Activated naive CD4-positive, alpha-beta T cell treated with anti-CD3 and anti-CD28 coated beads, Interleukin-2, amount 50 U/mL, for 16 hours (primary cell): ENCODE data around the gene NEAT1.
"Not testable (repeated sequence)": the region's sequence is repeated elsewhere in the genome, so short reads cannot be mapped to it uniquely, and the experiment has no call there.

Source experiments
- DNase-seq: peaks from one replicate; pipeline ENCODE4 v3.0.0-alpha.2; 2020

Gene NEAT1

GRCh38 chr11:65435411-65435931 is 12.9 kb downstream of the NEAT1 start:
- no peak for DNase-seq

- DNase-seq, result no peak
Measured at GRCh38 chr11:65435981-65436411, 13.4 kb downstream of the NEAT1 start.

- no peak for DNase-seq
Measured at GRCh38 chr11:65436412-65437032, 13.9 kb downstream of the NEAT1 start.

- no peak for DNase-seq
Measured at GRCh38 chr11:65437436-65438227, 15.0 kb downstream of the NEAT1 start.

GRCh38 chr11:65438257-65439151 is 15.9 kb downstream of the NEAT1 start:
- DNase-seq, result no peak

GRCh38 chr11:65439331-65440181 is 17.0 kb downstream of the NEAT1 start:
- no peak for DNase-seq

GRCh38 chr11:65440831-65441499 is 18.4 kb downstream of the NEAT1 start:
- no peak for DNase-seq

GRCh38 chr11:65442842-65443331 is 20.3 kb downstream of the NEAT1 start:
- no peak for DNase-seq

GRCh38 chr11:65444314-65445051 is 21.9 kb downstream of the NEAT1 start:
- no peak for DNase-seq

GRCh38 chr11:65445101-65445603 is 22.6 kb downstream of the NEAT1 start:
- DNase-seq, result no peak

- DNase-seq, result no peak
Measured at GRCh38 chr11:65445604-65446445, 23.2 kb downstream of the NEAT1 start.

- no peak for DNase-seq
Measured at GRCh38 chr11:65446446-65447277, 24.1 kb downstream of the NEAT1 start.

- no peak for DNase-seq
Measured at GRCh38 chr11:65448074-65448417, 25.4 kb downstream of the NEAT1 start.

GRCh38 chr11:65448418-65449105 is 26.0 kb downstream of the NEAT1 start:
- no peak for DNase-seq

- not testable (repeated sequence) for DNase-seq
Measured at GRCh38 chr11:65451301-65451700, 28.7 kb downstream of the NEAT1 start.

GRCh38 chr11:65452259-65452658 is 29.7 kb downstream of the NEAT1 start:
- not testable (repeated sequence) for DNase-seq

GRCh38 chr11:65452806-65453490 is 30.4 kb downstream of the NEAT1 start:
- DNase-seq, result no peak
